Type B pancreatic cell (in vitro differentiated cells): Measurements from ENCODE around the gene C16orf46. TPM values are rescaled to one million over a fixed set of nuclear protein-coding genes. Genes with fewer than 3 reads are reported as not detected.

Experiments
- DNase-seq: peaks from one replicate; pipeline ENCODE4 v3.0.0; 2021; ENCODE audit warnings: mixed read lengths; ENCODE audit not compliant: unreplicated experiment; ENCODE audit errors: extremely low spot score
- H3K27ac Mint-ChIP-seq: 2 replicates; pipeline ENCODE4 v1.8.0; 2021; ENCODE audit warnings: mild to moderate bottlenecking, mixed read lengths
- H3K27me3 Mint-ChIP-seq: 2 replicates; pipeline ENCODE4 v1.8.0; 2021; ENCODE audit warnings: mixed read lengths
- H3K36me3 Mint-ChIP-seq: 2 replicates; pipeline ENCODE4 v1.8.0; 2021; ENCODE audit warnings: mixed read lengths
- H3K4me1 Mint-ChIP-seq: one replicate; pipeline ENCODE4 v1.8.0; 2021; ENCODE audit warnings: mixed read lengths; ENCODE audit not compliant: unreplicated experiment
- H3K4me3 Mint-ChIP-seq: 2 replicates; pipeline ENCODE4 v1.8.0; 2021; ENCODE audit warnings: mild to moderate bottlenecking, mixed read lengths
- H3K9me3 Mint-ChIP-seq: 2 replicates; pipeline ENCODE4 v1.8.0; 2021; ENCODE audit warnings: mixed read lengths
- CTCF ChIP-seq: fragments of 200-600 bp; sonication (generic); conservative IDR thresholded peaks from 2 replicates; pipeline ENCODE4 v1.5.0; 2021; ENCODE audit warnings: antibody characterized with exemption, mild to moderate bottlenecking
- total RNA-seq: library from RNA; stranded (reverse); gene quantifications from 2 replicates; pipeline ENCODE4 v1.2.1, GENCODE V29; 2021; ENCODE audit warnings: low replicate concordance

C16orf46 gene
- total RNA-seq, 1 donor from 2014 or later: 4.4 TPM

- no peak overlapping the region for H3K4me3 Mint-ChIP-seq
- H3K9me3 Mint-ChIP-seq: no peaks in the 10 kb centered on the region
- H3K4me1 Mint-ChIP-seq: peaks cover 7% of the 10 kb centered on the region
Observed at GRCh38 chr16:81042821-81043220, 34.2 kb downstream of the C16orf46 start.

GRCh38 chr16:81041696-81042095, 35.3 kb downstream of the C16orf46 start:
- Mint-ChIP-seq H3K4me1 (peaks cover 15% of the 10 kb centered on the region), H3K27ac (no peak overlapping the region), H3K4me3 (no peak overlapping the region), H3K27me3 (no peaks in the 10 kb centered on the region), H3K36me3 (peaks cover 49% of the 10 kb centered on the region), H3K9me3 (no peaks in the 10 kb centered on the region)
- TF ChIP-seq CTCF: no peak
- no peak for DNase-seq

More at GRCh38 chr16:81042821-81043220, 34.2 kb downstream of the C16orf46 start:
- TF ChIP-seq CTCF: no peak
- peaks cover 51% of the 10 kb centered on the region for H3K36me3 Mint-ChIP-seq
- no peaks in the 10 kb centered on the region for H3K27me3 Mint-ChIP-seq
- no peak for DNase-seq
- no peak overlapping the region for H3K27ac Mint-ChIP-seq

GRCh38 chr16:81040842-81041241, 36.2 kb downstream of the C16orf46 start:
- Mint-ChIP-seq H3K9me3 (no peaks in the 10 kb centered on the region), H3K4me1 (peaks cover 16% of the 10 kb centered on the region), H3K4me3 (no peak overlapping the region), H3K27me3 (no peaks in the 10 kb centered on the region), H3K27ac (no peak overlapping the region), H3K36me3 (peaks cover 46% of the 10 kb centered on the region)
- TF ChIP-seq CTCF: no peak
- DNase-seq: no peak

GRCh38 chr16:81040131-81040530, 36.9 kb downstream of the C16orf46 start:
- peak overlapping the region; percentile 8 for H3K27ac Mint-ChIP-seq
- H3K4me1 Mint-ChIP-seq: peaks cover 16% of the 10 kb centered on the region
- no peaks in the 10 kb centered on the region for H3K9me3 Mint-ChIP-seq
- no peak for DNase-seq
- TF ChIP-seq CTCF: no peak
- H3K27me3 Mint-ChIP-seq: no peaks in the 10 kb centered on the region
- peaks cover 42% of the 10 kb centered on the region for H3K36me3 Mint-ChIP-seq
- H3K4me3 Mint-ChIP-seq: no peak overlapping the region

DNA sequence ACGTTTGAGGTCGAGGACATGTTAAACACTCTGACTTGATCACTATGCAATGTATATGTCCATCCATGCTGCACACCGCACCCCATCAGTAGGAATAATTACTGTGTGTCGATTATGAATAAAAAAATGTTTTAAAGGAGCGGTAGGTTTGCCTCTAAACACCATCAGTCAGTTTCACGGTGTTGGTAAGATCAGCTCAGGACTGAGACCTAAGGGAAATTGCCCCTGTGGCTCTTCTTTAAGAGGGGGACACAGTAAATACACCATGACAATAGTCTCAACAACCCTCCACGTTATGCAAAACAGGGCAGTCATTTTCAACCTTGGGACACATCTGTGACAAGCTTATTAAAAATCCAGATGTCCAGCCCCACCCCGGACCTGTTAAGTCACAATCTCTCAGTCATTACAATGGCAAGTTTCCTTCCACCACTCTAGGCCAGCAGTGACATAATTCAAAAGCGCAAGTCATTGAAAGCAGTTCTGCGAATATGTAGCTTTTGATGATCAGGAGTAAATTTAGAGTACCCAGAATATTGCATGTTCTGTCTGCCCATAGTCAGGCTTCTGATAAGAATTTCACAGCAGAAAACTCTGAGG, 40.2 kb downstream of the C16orf46 start:
- no peak for DNase-seq
- Mint-ChIP-seq H3K9me3 (no peaks in the 10 kb centered on the region), H3K4me1 (peaks cover 16% of the 10 kb centered on the region), H3K27me3 (no peaks in the 10 kb centered on the region), H3K27ac (peak overlapping the region; percentile 95), H3K36me3 (peaks cover 24% of the 10 kb centered on the region), H3K4me3 (peak overlapping the region; percentile 93)
- TF ChIP-seq CTCF: no peak
